Body of pancreas (tissue), 4 donors: Measurements from ENCODE around the gene CARD8. TPM values are rescaled to one million over a fixed set of nuclear protein-coding genes. Genes with fewer than 3 reads are reported as not detected.
"Not testable (repeated sequence)": the region's sequence is repeated elsewhere in the genome, so short reads cannot be mapped to it uniquely, and the experiment has no call there.

ENCODE experiments used
- ATAC-seq: fragments of 150-250 bp; one replicate; pipeline ENCODE4 v1.9.1; 2016
- DNase-seq, 4 donors: peaks; one replicate each; pipeline ENCODE4 v3.0.0-alpha.2; 2019
- H3K27ac ChIP-seq, 4 donors: fragments of 200-600 bp; sonication (generic); 1 replicate in 3 of 4; 2 replicates in 1 of 4; pipeline versions ENCODE4 v1.5.1 to v1.6.1; 2016 to 2019; ENCODE audit warnings: mild to moderate bottlenecking in 1 of 4, mixed read lengths in 1 of 4, moderate library complexity in 1 of 4
- H3K27me3 ChIP-seq, 2 donors: fragments of 200-600 bp; sonication (generic); one replicate each; pipeline ENCODE4 v1.6.0; 2016; ENCODE audit warnings: mild to moderate bottlenecking in 1 of 2
- H3K36me3 ChIP-seq, 2 donors: fragments of 200-600 bp; sonication (generic); replicated peaks in 1 of 2; 2 replicates each; pipeline ENCODE4 v1.5.1; 2016; ENCODE audit warnings: low read depth in 2 of 2; ENCODE audit not compliant: insufficient read depth in 1 of 2
- H3K4me1 ChIP-seq: fragments of 200-600 bp; sonication (generic); one replicate; pipeline ENCODE4 v1.6.0; 2016
- H3K4me3 ChIP-seq, 2 donors: fragments of 200-600 bp; sonication (generic); 1 replicate in 1 of 2; 2 replicates in 1 of 2; pipeline ENCODE4 v1.5.1; 2016 to 2019
- H3K9me3 ChIP-seq, 3 donors: fragments of 200-600 bp; sonication (generic); 1 replicate in 2 of 3; 2 replicates in 1 of 3; pipeline ENCODE4 v1.5.1; 2016
- CTCF ChIP-seq, 7 experiments: fragments of 450-650 bp in 4 of 7; fragments of 200-600 bp in 3 of 7; sonication (generic) in 3 of 7; IDR thresholded peaks; one replicate each; pipeline ENCODE4 v1.5.1; 2016 to 2019; ENCODE audit warnings: antibody characterized with exemption in 7 of 7
- POLR2A ChIP-seq, 3 donors: fragments of 450-650 bp; IDR thresholded peaks; one replicate each; pipeline ENCODE4 v1.6.1; 2016; ENCODE audit warnings: antibody characterized with exemption in 3 of 3, mild to moderate bottlenecking in 2 of 3
- WGBS, 2 donors: methylation state at CpG; one replicate each; pipeline ENCODE4 v1.1.5; 2017; 5-methylcytosine and 5-hydroxymethylcytosine counted together
- intact Hi-C: fragments of 100-400 bp; cut with DNase I; formaldehyde crosslinking; loops from one replicate; pipeline ENCODE4 v1.15.1; 2023
- total RNA-seq, 2 donors: library from RNA; depleted of rRNA; stranded (reverse); fragments of >200 nt; gene quantifications; one replicate each; pipeline ENCODE4 v1.1.0, GENCODE V29; 2016

The CARD8 gene
- total RNA-seq, 2 donors from 2014 or later: 23.7 to 24.4 TPM

- intact Hi-C loops: no loop called here
- H3K4me1 ChIP-seq: peaks cover 8% of the 10 kb centered on the region
- 68 to 70% methylated on average over 5 of the region's 5 CpGs for WGBS, 2 donors
- H3K36me3 ChIP-seq: peaks cover 0 to 6% of the 10 kb centered on the region in 2 donors
- DNase-seq (no peak), ATAC-seq (no peak)
- H3K4me3 ChIP-seq: no peak overlapping the region
- H3K27ac ChIP-seq: no peak overlapping the region
- no peaks in the 10 kb centered on the region for H3K9me3 ChIP-seq
- TF ChIP-seq CTCF (IDR thresholded peaks at IDR 0.05) (no peak), POLR2A (IDR thresholded peaks at IDR 0.05) (no peak)
- no peaks in the 10 kb centered on the region for H3K27me3 ChIP-seq
Measured at GRCh38 chr19:48244281-48244680, 11.4 kb downstream of the CARD8 start.

- H3K27ac ChIP-seq, H3K4me3 ChIP-seq, intact Hi-C loops, DNase-seq, H3K9me3 ChIP-seq, H3K4me1 ChIP-seq, H3K36me3 ChIP-seq, ATAC-seq, H3K27me3 ChIP-seq: not testable (repeated sequence)
- WGBS, 2 donors: 91 to 95% methylated on average over 6 of the region's 6 CpGs
Measured at GRCh38 chr19:48241771-48242170, 13.9 kb downstream of the CARD8 start.

- Histone ChIP-seq H3K27me3 (no peaks in the 10 kb centered on the region), H3K9me3 (no peaks in the 10 kb centered on the region), H3K4me1 (no peaks in the 10 kb centered on the region), H3K4me3 (no peak overlapping the region), H3K27ac (no peak overlapping the region), H3K36me3 (peaks cover 6 to 7% of the 10 kb centered on the region in 2 donors)
- intact Hi-C loops: no loop called here
- WGBS, 2 donors: 96 to 97% methylated on average over 9 of the region's 9 CpGs
- TF ChIP-seq POLR2A (IDR thresholded peaks at IDR 0.05) (no peak), CTCF (IDR thresholded peaks at IDR 0.05) (no peak)
- ATAC-seq (no peak), DNase-seq (no peak)
Measured at GRCh38 chr19:48239582-48240141, 16.1 kb downstream of the CARD8 start.

GRCh38 chr19:48239120-48239519, 16.6 kb downstream of the CARD8 start:
- intact Hi-C loops: no loop called here
- DNase-seq (no peak), ATAC-seq (no peak)
- Histone ChIP-seq H3K27ac (no peak overlapping the region), H3K9me3 (no peaks in the 10 kb centered on the region), H3K4me3 (no peak overlapping the region), H3K4me1 (no peaks in the 10 kb centered on the region), H3K27me3 (no peaks in the 10 kb centered on the region), H3K36me3 (peaks cover 6 to 7% of the 10 kb centered on the region in 2 donors)
- 87 to 97% methylated on average over 6 of the region's 6 CpGs for WGBS, 2 donors
- TF ChIP-seq CTCF (IDR thresholded peaks at IDR 0.05): no peak
- TF ChIP-seq POLR2A (IDR thresholded peaks at IDR 0.05): no peak

GRCh38 chr19:48237057-48237456, 18.7 kb downstream of the CARD8 start:
- Histone ChIP-seq H3K4me3 (no peak overlapping the region), H3K27me3 (no peaks in the 10 kb centered on the region), H3K36me3 (peaks cover 7 to 17% of the 10 kb centered on the region in 2 donors), H3K9me3 (no peaks in the 10 kb centered on the region), H3K27ac (no peak overlapping the region), H3K4me1 (no peaks in the 10 kb centered on the region)
- DNase-seq (no peak), ATAC-seq (no peak)
- TF ChIP-seq CTCF (IDR thresholded peaks at IDR 0.05) (no peak), POLR2A (IDR thresholded peaks at IDR 0.05) (no peak)
- intact Hi-C loops: no loop called here
- WGBS, 2 donors: 67 to 84% methylated on average over 3 of the region's 3 CpGs
